ENCODE measurements around the gene CUL1. TPM values are rescaled to one million over a fixed set of nuclear protein-coding genes. Genes with fewer than 3 reads are reported as not detected.
A peak's percentile ranks its signal among the peaks of the same experiment; 100 is the strongest.

Gene CUL1
- total RNA-seq, 1 experiment from 2014 or later: 43.6 TPM

DNA sequence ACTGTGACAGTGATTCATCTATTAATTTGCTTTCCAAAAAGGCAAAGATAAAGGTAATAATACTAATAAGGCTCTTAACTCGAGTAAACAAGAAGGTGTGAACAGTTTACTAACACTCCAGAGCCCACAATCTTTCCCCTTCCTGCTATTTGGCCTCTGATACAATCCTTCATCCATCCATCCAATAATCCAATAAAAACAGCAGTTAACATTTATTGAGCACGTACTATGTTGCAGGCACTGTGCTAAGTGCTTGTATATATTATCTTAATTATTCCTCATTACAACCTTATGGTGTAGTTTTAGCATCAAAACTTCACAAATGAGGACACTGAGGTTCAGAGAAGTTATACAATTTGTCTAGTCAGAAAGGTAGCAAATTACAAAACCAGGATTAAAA lies 135.9 kb downstream of the CUL1 start:
- H3K9me2 ChIP-seq (replicated peaks; ENCODE audit: low read length): no peaks in the 10 kb centered on the region
- no peak overlapping the region for H2AFZ ChIP-seq (ENCODE audit: low read length)
- no peaks in the 10 kb centered on the region for H3K27me3 ChIP-seq (ENCODE audit: low read length)
- H4K20me1 ChIP-seq (ENCODE audit: low read length): no peaks in the 10 kb centered on the region
- ChIA-PET POLR2A (ENCODE audit: unreplicated experiment) (no interaction called here), CTCF (no interaction called here)
- TF ChIP-seq, protein P1, sequence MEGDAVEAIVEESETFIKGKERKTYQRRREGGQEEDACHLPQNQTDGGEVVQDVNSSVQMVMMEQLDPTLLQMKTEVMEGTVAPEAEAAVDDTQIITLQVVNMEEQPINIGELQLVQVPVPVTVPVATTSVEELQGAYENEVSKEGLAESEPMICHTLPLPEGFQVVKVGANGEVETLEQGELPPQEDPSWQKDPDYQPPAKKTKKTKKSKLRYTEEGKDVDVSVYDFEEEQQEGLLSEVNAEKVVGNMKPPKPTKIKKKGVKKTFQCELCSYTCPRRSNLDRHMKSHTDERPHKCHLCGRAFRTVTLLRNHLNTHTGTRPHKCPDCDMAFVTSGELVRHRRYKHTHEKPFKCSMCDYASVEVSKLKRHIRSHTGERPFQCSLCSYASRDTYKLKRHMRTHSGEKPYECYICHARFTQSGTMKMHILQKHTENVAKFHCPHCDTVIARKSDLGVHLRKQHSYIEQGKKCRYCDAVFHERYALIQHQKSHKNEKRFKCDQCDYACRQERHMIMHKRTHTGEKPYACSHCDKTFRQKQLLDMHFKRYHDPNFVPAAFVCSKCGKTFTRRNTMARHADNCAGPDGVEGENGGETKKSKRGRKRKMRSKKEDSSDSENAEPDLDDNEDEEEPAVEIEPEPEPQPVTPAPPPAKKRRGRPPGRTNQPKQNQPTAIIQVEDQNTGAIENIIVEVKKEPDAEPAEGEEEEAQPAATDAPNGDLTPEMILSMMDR (conservative IDR thresholded peaks at IDR 0.05; ENCODE audit: low read depth, low read length): no peak
- TF ChIP-seq EZH2phosphoT487 (IDR thresholded peaks at IDR 0.05; ENCODE audit: borderline replicate concordance, low read length): no peak
- TF ChIP-seq EZH2 (IDR thresholded peaks at IDR 0.05; ENCODE audit: low read length, unreplicated experiment): no peak
- H3K4me3 ChIP-seq (ENCODE audit: low read length): no peak overlapping the region
- H3K9ac ChIP-seq (ENCODE audit: low read length): no peak overlapping the region
- no peak overlapping the region for H3K27ac ChIP-seq (ENCODE audit: low read length)
- no peaks in the 10 kb centered on the region for H3K4me1 ChIP-seq (ENCODE audit: insufficient read depth, low read length)
- no peaks in the 10 kb centered on the region for H3K9me3 ChIP-seq (ENCODE audit: low read length)
- DNase-seq: no peak
- H3K79me2 ChIP-seq (ENCODE audit: low read length): peaks cover 49% of the 10 kb centered on the region
- no peak overlapping the region for H3K4me2 ChIP-seq (ENCODE audit: low read length)
- H3K36me3 ChIP-seq (ENCODE audit: low read depth, low read length): peaks cover 35% of the 10 kb centered on the region
- BruUV-seq (replicated peaks): no TSS peak
- no peaks in the 10 kb centered on the region for H3F3A ChIP-seq (ENCODE audit: low read length, unreplicated experiment)
- no peak for ATAC-seq
- intact Hi-C loops (cut with micrococcal nuclease): no loop called here

DNA sequence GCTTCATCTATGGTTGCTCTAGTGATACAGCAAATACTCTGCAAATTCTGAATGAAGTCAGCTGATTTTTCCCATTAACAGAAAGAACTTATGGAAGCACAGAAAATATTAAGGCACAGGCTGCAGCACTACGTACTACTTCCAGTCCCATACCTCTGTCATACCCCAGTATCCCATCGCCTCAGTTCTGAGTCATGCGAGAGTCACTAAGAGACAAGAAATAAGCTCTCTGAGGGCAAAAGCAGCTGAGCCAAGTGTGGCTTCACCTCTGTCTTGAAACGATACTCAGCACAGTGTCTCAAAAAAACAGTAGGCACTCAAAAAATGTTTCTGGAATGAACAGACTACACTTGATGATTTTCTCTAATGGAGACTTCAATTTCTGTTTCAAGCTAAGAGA lies 137.2 kb downstream of the CUL1 start:
- no TSS peak for BruUV-seq (replicated peaks)
- POLR2A ChIA-PET (ENCODE audit: unreplicated experiment): no interaction called here
- H4K20me1 ChIP-seq (ENCODE audit: low read length): no peaks in the 10 kb centered on the region

DNA sequence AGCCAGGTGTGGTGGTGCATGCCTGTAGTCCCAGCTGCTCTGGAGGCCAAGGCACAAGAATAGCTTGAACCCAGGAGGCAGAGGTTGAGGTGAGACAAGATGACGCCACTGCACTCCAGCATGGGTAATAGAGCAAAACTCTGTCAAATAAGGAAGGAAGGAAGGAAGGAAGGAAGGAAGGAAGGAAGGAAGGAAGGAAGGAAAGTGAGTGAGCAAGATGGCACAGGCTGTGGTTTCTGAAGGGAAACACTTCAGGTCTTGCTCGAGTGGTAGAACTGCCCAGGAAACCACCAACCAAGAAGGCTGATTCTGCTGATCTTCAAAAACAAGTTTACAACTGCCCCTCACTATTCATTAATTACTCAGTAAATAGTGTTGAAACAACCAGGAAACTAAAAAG lies 140.2 kb downstream of the CUL1 start:
- CTCF ChIA-PET: no interaction called here
- ATAC-seq (no peak), DNase-seq (no peak)
- Histone ChIP-seq H2AFZ (ENCODE audit: low read length) (no peak overlapping the region), H3K79me2 (ENCODE audit: low read length) (peaks cover 63% of the 10 kb centered on the region), H3K9me2 (replicated peaks; ENCODE audit: low read length) (no peaks in the 10 kb centered on the region), H3K4me3 (ENCODE audit: low read length) (no peak overlapping the region), H3K27me3 (ENCODE audit: low read length) (no peaks in the 10 kb centered on the region), H3K36me3 (ENCODE audit: low read depth, low read length) (peaks cover 31% of the 10 kb centered on the region), H3K4me1 (ENCODE audit: insufficient read depth, low read length) (no peaks in the 10 kb centered on the region), H3K27ac (ENCODE audit: low read length) (no peak overlapping the region), H4K20me1 (ENCODE audit: low read length) (0 out of 2 replicates have a peak, but pooled peaks cover 3% of the 10 kb centered on the region), H3K9ac (ENCODE audit: low read length) (no peak overlapping the region), H3K4me2 (ENCODE audit: low read length) (no peak overlapping the region), H3F3A (ENCODE audit: low read length, unreplicated experiment) (no peaks in the 10 kb centered on the region), H3K9me3 (ENCODE audit: low read length) (no peaks in the 10 kb centered on the region)
- intact Hi-C loops (cut with micrococcal nuclease): no loop called here
- POLR2A ChIA-PET (ENCODE audit: unreplicated experiment): no interaction called here
- TF ChIP-seq, protein P1 (conservative IDR thresholded peaks at IDR 0.05; ENCODE audit: low read depth, low read length): no peak
- no peak for TF ChIP-seq EZH2phosphoT487 (IDR thresholded peaks at IDR 0.05; ENCODE audit: borderline replicate concordance, low read length)
- BruUV-seq (replicated peaks): no TSS peak

More for the DNA sequence above, 137.2 kb downstream of the CUL1 start:
- Histone ChIP-seq H3F3A (ENCODE audit: low read length, unreplicated experiment) (no peaks in the 10 kb centered on the region), H3K27ac (ENCODE audit: low read length) (no peak overlapping the region), H3K79me2 (ENCODE audit: low read length) (peaks cover 52% of the 10 kb centered on the region), H3K4me3 (ENCODE audit: low read length) (no peak overlapping the region), H3K4me2 (ENCODE audit: low read length) (no peak overlapping the region), H3K4me1 (ENCODE audit: insufficient read depth, low read length) (no peaks in the 10 kb centered on the region), H3K9me3 (ENCODE audit: low read length) (no peaks in the 10 kb centered on the region), H3K9ac (ENCODE audit: low read length) (no peak overlapping the region), H2AFZ (ENCODE audit: low read length) (no peak overlapping the region), H3K9me2 (replicated peaks; ENCODE audit: low read length) (no peaks in the 10 kb centered on the region), H3K36me3 (ENCODE audit: low read depth, low read length) (peaks cover 30% of the 10 kb centered on the region), H3K27me3 (ENCODE audit: low read length) (no peaks in the 10 kb centered on the region)
- ATAC-seq (no peak), DNase-seq (peak; percentile 21)
- CTCF ChIA-PET: no interaction called here
- TF ChIP-seq, protein P1 (conservative IDR thresholded peaks at IDR 0.05; ENCODE audit: low read depth, low read length): no peak
- no peak for TF ChIP-seq EZH2phosphoT487 (IDR thresholded peaks at IDR 0.05; ENCODE audit: borderline replicate concordance, low read length)
- no peak for TF ChIP-seq EZH2 (IDR thresholded peaks at IDR 0.05; ENCODE audit: low read length, unreplicated experiment)
- intact Hi-C loops (cut with micrococcal nuclease): no loop called here

Measured in PC-3 (cell line).